Stimulated activated naive CD4-positive, alpha-beta T cell treated with Interleukin-2 at 50 U/mL for 16 hours (primary cell): Measurements from ENCODE around the gene RHOC.

ENCODE experiments used
- DNase-seq: peaks from one replicate; lab custom pipeline; 2025; lab: John Stamatoyannopoulos, UW

Gene RHOC

GRCh38 chr1:112701227-112702066 lies 5.5 kb downstream of the RHOC start:
- DNase-seq: no peak

- DNase-seq: peak; percentile 36
Measured at GRCh38 chr1:112700290-112701226, 6.4 kb downstream of the RHOC start.

- no peak for DNase-seq
Measured at GRCh38 chr1:112699425-112700144, 7.3 kb downstream of the RHOC start.

- DNase-seq: no peak
Measured at GRCh38 chr1:112698366-112699310, 8.3 kb downstream of the RHOC start.

GRCh38 chr1:112697781-112698201 lies 9.1 kb downstream of the RHOC start:
- DNase-seq: no peak

- no peak for DNase-seq
Measured at GRCh38 chr1:112696578-112697314, 10.2 kb downstream of the RHOC start.

GRCh38 chr1:112695276-112695675 lies 11.7 kb downstream of the RHOC start:
- DNase-seq: no peak

GRCh38 chr1:112694363-112694929 lies 12.5 kb downstream of the RHOC start:
- DNase-seq: no peak

GRCh38 chr1:112693821-112694220 lies 13.1 kb downstream of the RHOC start:
- DNase-seq: no peak

GRCh38 chr1:112692681-112693080 lies 14.2 kb downstream of the RHOC start:
- DNase-seq: no peak

- DNase-seq: no peak
Measured at GRCh38 chr1:112689842-112690237, 17.1 kb downstream of the RHOC start.

- DNase-seq: no peak
Measured at GRCh38 chr1:112689196-112689841, 17.6 kb downstream of the RHOC start.

GRCh38 chr1:112688781-112689193 lies 18.1 kb downstream of the RHOC start:
- no peak for DNase-seq

- DNase-seq: no peak
Measured at GRCh38 chr1:112687785-112688496, 19.0 kb downstream of the RHOC start.

GRCh38 chr1:112687361-112687760 lies 19.6 kb downstream of the RHOC start:
- no peak for DNase-seq

- DNase-seq: no peak
Measured at GRCh38 chr1:112686835-112687234, 20.1 kb downstream of the RHOC start.

- DNase-seq: no peak
Measured at GRCh38 chr1:112686417-112686816, 20.5 kb downstream of the RHOC start.

- no peak for DNase-seq
Measured at GRCh38 chr1:112685913-112686312, 21.0 kb downstream of the RHOC start.

- no peak for DNase-seq
Measured at GRCh38 chr1:112678605-112679004, 28.3 kb downstream of the RHOC start.
